Keratinocyte (primary cell): Measurements from ENCODE around the gene SH2D3C. TPM values are rescaled to one million over a fixed set of nuclear protein-coding genes. Genes with fewer than 3 reads are reported as not detected.

Experiments
- DNase-seq: peaks from one replicate; pipeline ENCODE4 v3.0.0-alpha.2; 2011; ENCODE audit warnings: low read depth, missing footprints, low spot score
- FAIRE-seq: peaks from 2 replicates; lab custom pipeline; 2011; peaks lifted over from hg19 to GRCh38; lab: Jason Lieb, UNC
- H2AFZ ChIP-seq: 2 replicates; pipeline ENCODE4 v1.6.0; 2012; ENCODE audit warnings: low read length, control low read depth, inconsistent platforms; ENCODE audit not compliant: control insufficient read depth
- H3K27ac ChIP-seq: 2 replicates; pipeline ENCODE4 v1.5.1; 2011; ENCODE audit warnings: low read length; ENCODE audit not compliant: control insufficient read depth, insufficient read depth
- H3K27me3 ChIP-seq: 3 replicates; pipeline ENCODE4 v1.6.0; 2011; ENCODE audit warnings: low read length; ENCODE audit not compliant: control insufficient read depth, insufficient read depth; ENCODE audit errors: extremely low read depth
- H3K36me3 ChIP-seq, 2 experiments: 2 replicates in 1 of 2; 3 replicates in 1 of 2; pipeline ENCODE4 v1.5.1; 2011; ENCODE audit warnings: low read length in 2 of 2, mild to moderate bottlenecking in 1 of 2; ENCODE audit not compliant: control insufficient read depth in 2 of 2, insufficient read depth in 2 of 2; ENCODE audit errors: extremely low read depth in 1 of 2
- H3K4me1 ChIP-seq: 3 replicates; pipeline ENCODE4 v1.5.1; 2011; ENCODE audit warnings: low read length; ENCODE audit not compliant: control insufficient read depth, insufficient read depth; ENCODE audit errors: extremely low read depth
- H3K4me2 ChIP-seq: 3 replicates; pipeline ENCODE4 v1.6.0; 2011; ENCODE audit warnings: low read depth, low read length; ENCODE audit not compliant: control insufficient read depth, insufficient read depth; ENCODE audit errors: extremely low read depth
- H3K4me3 ChIP-seq, 3 experiments: fragments of 200-600 bp in 1 of 3; sonication (generic) in 1 of 3; 2 replicates in 2 of 3; 3 replicates in 1 of 3; pipeline ENCODE4 v1.5.1; 2011 to 2016; ENCODE audit warnings: low read length in 3 of 3, mild to moderate bottlenecking in 3 of 3, control low read depth in 2 of 3, inconsistent platforms in 1 of 3, low read depth in 1 of 3, mixed read lengths in 1 of 3, mixed run types in 1 of 3, moderate library complexity in 1 of 3; ENCODE audit not compliant: control insufficient read depth in 2 of 3, insufficient read depth in 2 of 3; ENCODE audit errors: extremely low read depth in 1 of 3
- H3K79me2 ChIP-seq: 2 replicates; pipeline ENCODE4 v1.6.0; 2012; ENCODE audit warnings: low read length; ENCODE audit not compliant: control insufficient read depth, insufficient read depth
- H3K9ac ChIP-seq: 3 replicates; pipeline ENCODE4 v1.6.0; 2011; ENCODE audit warnings: low read length; ENCODE audit not compliant: control insufficient read depth, insufficient read depth; ENCODE audit errors: extremely low read depth
- H3K9me1 ChIP-seq: 3 replicates; pipeline ENCODE4 v1.6.0; 2011; ENCODE audit warnings: low read length; ENCODE audit not compliant: control insufficient read depth, insufficient read depth; ENCODE audit errors: extremely low read depth
- H3K9me3 ChIP-seq: 2 replicates; pipeline ENCODE4 v1.5.1; 2012; ENCODE audit warnings: low read depth, low read length; ENCODE audit not compliant: control insufficient read depth
- H4K20me1 ChIP-seq: 3 replicates; pipeline ENCODE4 v1.6.0; 2011; ENCODE audit warnings: low read length; ENCODE audit not compliant: control insufficient read depth, insufficient read depth; ENCODE audit errors: extremely low read depth
- EZH2 ChIP-seq: IDR thresholded peaks from one replicate; pipeline ENCODE4 v1.6.1; 2012; ENCODE audit warnings: inconsistent platforms, mild to moderate bottlenecking, low read length, moderate library complexity
- dilution Hi-C: fragments of 300-500 bp; cut with MboI; formaldehyde crosslinking; loops from one replicate; pipeline ENCODE4 v1.7.0; 2020; ENCODE audit warnings: low sequenced_read_pairs; ENCODE audit not compliant: extremely low pct_ligation_motif_present
- polyA plus RNA-seq, 5 experiments: library from polyadenylated mRNA; depleted of rRNA in 3 of 5; stranded (reverse) in 3 of 5; stranded (forward) in 1 of 5; unstranded in 1 of 5; fragments of >200 nt; gene quantifications; 1 replicate in 1 of 5; 2 replicates in 3 of 5; 3 replicates in 1 of 5; pipeline versions ENCODE4 v1.2.1 to v1.2.3, GENCODE V29; 2011 to 2012; ENCODE audit warnings: missing spikeins in 2 of 5, low read depth in 1 of 5, low replicate concordance in 1 of 5
- TF ChIP-seq, protein P1 (sequence below), 3 experiments: IDR thresholded peaks in 1 of 3; conservative IDR thresholded peaks in 1 of 3; optimal IDR thresholded peaks in 1 of 3; 2 replicates in 2 of 3; 3 replicates in 1 of 3; pipeline versions ENCODE3 to v1.5.1; 2011; ENCODE audit warnings: low read length in 3 of 3, mild to moderate bottlenecking in 3 of 3, moderate library complexity in 2 of 3, control low read depth in 1 of 3, inconsistent platforms in 1 of 3; ENCODE audit not compliant: insufficient read depth in 2 of 3; ENCODE audit errors: extremely low read depth in 1 of 3

Gene SH2D3C
- polyA plus RNA-seq, 1 donor (not counting 4 experiments of a cell fraction or from before 2014, with no cell fraction given): 0.12 TPM

DNA sequence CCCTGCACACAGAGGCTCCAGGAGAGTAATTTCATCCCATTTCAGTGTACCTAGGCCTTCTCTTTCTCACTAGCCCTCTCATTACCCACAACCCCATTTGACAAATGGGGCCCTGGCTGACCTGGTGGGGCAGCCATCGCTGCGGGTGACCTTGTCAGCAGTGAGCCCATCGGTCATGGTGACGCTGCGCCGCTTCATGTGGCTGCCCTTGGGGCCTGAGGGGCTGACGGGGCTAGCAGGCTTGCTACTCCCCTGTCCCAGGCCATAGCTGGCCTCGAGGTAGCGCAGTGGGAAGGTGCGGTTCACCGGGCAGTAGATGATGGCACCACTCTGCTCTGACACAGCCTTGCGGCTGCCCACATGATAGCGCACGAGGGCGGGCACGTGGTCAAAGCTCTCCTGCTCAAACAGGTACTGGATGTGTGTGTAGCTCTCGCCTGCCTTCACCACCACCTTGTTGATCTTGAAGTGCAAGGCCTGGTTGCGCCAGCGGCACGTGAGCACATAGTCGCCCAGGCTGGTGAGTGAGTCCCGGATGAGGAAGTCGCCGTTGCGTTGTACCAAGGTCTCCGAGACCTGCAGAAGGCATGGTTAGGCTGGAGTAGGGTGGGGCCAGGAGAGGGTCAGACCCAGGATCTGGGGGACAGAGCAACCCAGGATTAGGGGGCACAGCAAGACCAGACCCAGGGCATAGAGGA lies 29.2 kb downstream of the SH2D3C start:
- Histone ChIP-seq H3K4me2 (no peak overlapping the region), H3K36me3 (no peaks in the 10 kb centered on the region), H4K20me1 (no peaks in the 10 kb centered on the region), H2AFZ (no peak overlapping the region), H3K4me1 (no peaks in the 10 kb centered on the region), H3K4me3 (no peak overlapping the region), H3K27me3 (peaks cover 24% of the 10 kb centered on the region), H3K27ac (no peak overlapping the region), H3K9me1 (no peaks in the 10 kb centered on the region), H3K9me3 (no peaks in the 10 kb centered on the region), H3K9ac (no peak overlapping the region), H3K79me2 (no peaks in the 10 kb centered on the region)
- dilution Hi-C loops: no loop called here
- FAIRE-seq (no peak), DNase-seq (no peak)
- no peak for TF ChIP-seq EZH2
- TF ChIP-seq, protein P1, sequence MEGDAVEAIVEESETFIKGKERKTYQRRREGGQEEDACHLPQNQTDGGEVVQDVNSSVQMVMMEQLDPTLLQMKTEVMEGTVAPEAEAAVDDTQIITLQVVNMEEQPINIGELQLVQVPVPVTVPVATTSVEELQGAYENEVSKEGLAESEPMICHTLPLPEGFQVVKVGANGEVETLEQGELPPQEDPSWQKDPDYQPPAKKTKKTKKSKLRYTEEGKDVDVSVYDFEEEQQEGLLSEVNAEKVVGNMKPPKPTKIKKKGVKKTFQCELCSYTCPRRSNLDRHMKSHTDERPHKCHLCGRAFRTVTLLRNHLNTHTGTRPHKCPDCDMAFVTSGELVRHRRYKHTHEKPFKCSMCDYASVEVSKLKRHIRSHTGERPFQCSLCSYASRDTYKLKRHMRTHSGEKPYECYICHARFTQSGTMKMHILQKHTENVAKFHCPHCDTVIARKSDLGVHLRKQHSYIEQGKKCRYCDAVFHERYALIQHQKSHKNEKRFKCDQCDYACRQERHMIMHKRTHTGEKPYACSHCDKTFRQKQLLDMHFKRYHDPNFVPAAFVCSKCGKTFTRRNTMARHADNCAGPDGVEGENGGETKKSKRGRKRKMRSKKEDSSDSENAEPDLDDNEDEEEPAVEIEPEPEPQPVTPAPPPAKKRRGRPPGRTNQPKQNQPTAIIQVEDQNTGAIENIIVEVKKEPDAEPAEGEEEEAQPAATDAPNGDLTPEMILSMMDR (optimal IDR thresholded peaks at IDR 0.05 in 1 of 3, IDR thresholded peaks at IDR 0.05 in 1 of 3, conservative IDR thresholded peaks at IDR 0.05 in 1 of 3; ENCODE audit: extremely low read depth in 1 of 3, insufficient read depth in 2 of 3, low read length in 3 of 3): no peak

DNA sequence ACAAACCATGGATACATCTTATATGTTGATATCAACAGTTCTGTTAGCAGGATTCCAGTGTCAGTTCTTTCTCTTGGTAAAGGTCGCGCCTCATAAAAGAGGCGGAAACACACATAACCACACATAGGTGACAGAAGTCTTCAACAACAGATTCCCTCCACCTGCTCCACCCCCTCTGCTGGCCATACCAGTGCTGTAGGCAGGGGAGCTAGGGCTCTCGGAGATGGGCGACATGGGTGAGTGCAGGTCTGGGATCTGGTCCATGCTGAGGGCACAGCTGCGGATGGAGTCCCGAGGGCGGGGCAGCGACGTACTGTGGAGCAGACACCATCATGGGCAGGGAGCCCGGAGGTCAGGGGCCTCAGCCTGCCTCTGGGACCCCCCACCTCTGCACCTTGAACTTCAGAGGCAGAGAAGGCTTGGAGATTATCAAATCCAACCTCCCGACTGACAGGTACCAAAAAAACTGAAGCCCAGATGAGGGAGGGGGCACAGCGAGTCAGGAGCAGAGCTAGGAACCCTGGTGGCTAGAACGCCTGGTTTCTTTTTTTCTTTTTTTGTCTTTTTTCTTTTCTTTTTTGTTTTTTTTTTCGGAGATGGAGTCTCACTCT lies 31.4 kb downstream of the SH2D3C start:
- H3K9me1 ChIP-seq: no peaks in the 10 kb centered on the region
- H3K27ac ChIP-seq: no peak overlapping the region
- H3K36me3 ChIP-seq: no peaks in the 10 kb centered on the region
- no peak overlapping the region for H3K4me3 ChIP-seq
- H3K27me3 ChIP-seq: peaks cover 2% of the 10 kb centered on the region
- no peaks in the 10 kb centered on the region for H3K9me3 ChIP-seq
- dilution Hi-C loops: no loop called here
- peaks cover 4% of the 10 kb centered on the region for H3K4me1 ChIP-seq
- no peak overlapping the region for H2AFZ ChIP-seq
- TF ChIP-seq, protein P1 (optimal IDR thresholded peaks at IDR 0.05 in 1 of 3, IDR thresholded peaks at IDR 0.05 in 1 of 3, conservative IDR thresholded peaks at IDR 0.05 in 1 of 3; ENCODE audit: extremely low read depth in 1 of 3, insufficient read depth in 2 of 3, low read length in 3 of 3): no peak
- TF ChIP-seq EZH2: no peak
- H3K9ac ChIP-seq: no peak overlapping the region
- H3K79me2 ChIP-seq: no peaks in the 10 kb centered on the region
- no peak for DNase-seq
- no peaks in the 10 kb centered on the region for H4K20me1 ChIP-seq
- no peak overlapping the region for H3K4me2 ChIP-seq
- no peak for FAIRE-seq
